Brain pericyte (primary cell): ENCODE results near the gene GSTM5.
"Not testable (repeated sequence)": the region's sequence is repeated elsewhere in the genome, so short reads cannot be mapped to it uniquely, and the experiment has no call there.

Experiments used
- DNase-seq: peaks from one replicate; pipeline ENCODE4 v3.0.0-alpha.2; 2012; ENCODE audit warnings: low read depth, low spot score

The GSTM5 gene

GRCh38 chr1:109728870-109729269 is 16.8 kb downstream of the GSTM5 start:
- DNase-seq = no peak

GRCh38 chr1:109730666-109731065 is 18.6 kb downstream of the GSTM5 start:
- no peak for DNase-seq

GRCh38 chr1:109732390-109732881 is 20.4 kb downstream of the GSTM5 start:
- DNase-seq = no peak

- DNase-seq = no peak
Measured at GRCh38 chr1:109733236-109733870, 21.3 kb downstream of the GSTM5 start.

- DNase-seq = no peak
Measured at GRCh38 chr1:109739738-109740614, 27.9 kb downstream of the GSTM5 start.

- DNase-seq = no peak
Measured at GRCh38 chr1:109740615-109741373, 28.7 kb downstream of the GSTM5 start, which contains the start of gene GSTM3. Gene GSTM3 (minus strand): TSS chr1:109741038. CDS start chr1:109740287, 751 bp downstream.

GRCh38 chr1:109748311-109748710 is 36.3 kb downstream of the GSTM5 start:
- not testable (repeated sequence) for DNase-seq

GRCh38 chr1:109749221-109749620 is 37.2 kb downstream of the GSTM5 start:
- no peak for DNase-seq

GRCh38 chr1:109750241-109750882 is 38.3 kb downstream of the GSTM5 start:
- no peak for DNase-seq

- DNase-seq = no peak
Measured at GRCh38 chr1:109750920-109751319, 38.9 kb downstream of the GSTM5 start.

GRCh38 chr1:109751531-109752260 is 39.6 kb downstream of the GSTM5 start:
- no peak for DNase-seq

GRCh38 chr1:109754738-109755137 is 42.7 kb downstream of the GSTM5 start:
- no peak for DNase-seq

GRCh38 chr1:109756325-109756724 is 44.3 kb downstream of the GSTM5 start:
- DNase-seq = not testable (repeated sequence)

- DNase-seq = no peak
Measured at GRCh38 chr1:109756848-109757521, 44.9 kb downstream of the GSTM5 start.

- no peak for DNase-seq
Measured at GRCh38 chr1:109757936-109758786, 46.1 kb downstream of the GSTM5 start.

- no peak for DNase-seq
Measured at GRCh38 chr1:109759513-109760334, 47.7 kb downstream of the GSTM5 start.

- DNase-seq = no peak
Measured at GRCh38 chr1:109760581-109761226, 48.7 kb downstream of the GSTM5 start.
